SK-N-SH treated with all-trans-retinoic acid at 6 μM for 48 hours (cell line): Measurements from ENCODE around the gene ZSWIM6.

Source experiments
- CREB5 ChIP-seq: fragments of 250-450 bp; sonication (Bioruptor Pico); IDR thresholded peaks from 2 replicates; pipeline ENCODE4 v1.5.1; 2020; ENCODE audit warnings: low read depth, mild to moderate bottlenecking, moderate library complexity
- GLIS3 ChIP-seq: fragments of 250-450 bp; sonication (Bioruptor Pico); IDR thresholded peaks from 2 replicates; pipeline ENCODE4 v1.5.0; 2020; ENCODE audit warnings: mild to moderate bottlenecking, moderate library complexity
- POU6F1 ChIP-seq: fragments of 250-450 bp; sonication (Bioruptor Pico); IDR thresholded peaks from 2 replicates; pipeline ENCODE4 v1.8.0; 2021; ENCODE audit warnings: low read depth, mild to moderate bottlenecking, moderate library complexity, borderline replicate concordance

- TF ChIP-seq GLIS3: no peak
- no peak for TF ChIP-seq POU6F1 (CRISPR knock-in tag)
- TF ChIP-seq CREB5 (CRISPR knock-in tag): no peak
Measured at GRCh38 chr5:61399679-61400078, 67.6 kb downstream of the ZSWIM6 start.
